HUES6 (cell line): ENCODE results near the gene MAGEA9.
"Not testable (repeated sequence)": the region's sequence is repeated elsewhere in the genome, so short reads cannot be mapped to it uniquely, and the experiment has no call there.

Experiments
- H3K27ac ChIP-seq: 2 replicates; pipeline ENCODE4 v1.7.0; 2013; ENCODE audit warnings: low read depth, mild to moderate bottlenecking, low read length, inconsistent platforms
- H3K27me3 ChIP-seq: 2 replicates; pipeline ENCODE4 v1.6.1; 2013; ENCODE audit warnings: low read length; ENCODE audit not compliant: control insufficient read depth, insufficient read depth
- H3K36me3 ChIP-seq: 2 replicates; pipeline ENCODE4 v1.6.1; 2013; ENCODE audit warnings: low read length; ENCODE audit not compliant: control insufficient read depth, insufficient read depth
- H3K4me1 ChIP-seq: 2 replicates; pipeline ENCODE4 v1.6.1; 2013; ENCODE audit warnings: low read length; ENCODE audit not compliant: control insufficient read depth, insufficient read depth
- H3K4me3 ChIP-seq: 2 replicates; pipeline ENCODE4 v1.5.1; 2013; ENCODE audit warnings: low read depth, low read length
- H3K9ac ChIP-seq: one replicate; pipeline ENCODE4 v1.6.1; 2013; ENCODE audit warnings: mild to moderate bottlenecking, low read length
- H3K9me3 ChIP-seq: 2 replicates; pipeline ENCODE4 v1.6.1; 2013; ENCODE audit warnings: low read depth, low read length; ENCODE audit not compliant: control insufficient read depth, insufficient read depth

The MAGEA9 gene

DNA sequence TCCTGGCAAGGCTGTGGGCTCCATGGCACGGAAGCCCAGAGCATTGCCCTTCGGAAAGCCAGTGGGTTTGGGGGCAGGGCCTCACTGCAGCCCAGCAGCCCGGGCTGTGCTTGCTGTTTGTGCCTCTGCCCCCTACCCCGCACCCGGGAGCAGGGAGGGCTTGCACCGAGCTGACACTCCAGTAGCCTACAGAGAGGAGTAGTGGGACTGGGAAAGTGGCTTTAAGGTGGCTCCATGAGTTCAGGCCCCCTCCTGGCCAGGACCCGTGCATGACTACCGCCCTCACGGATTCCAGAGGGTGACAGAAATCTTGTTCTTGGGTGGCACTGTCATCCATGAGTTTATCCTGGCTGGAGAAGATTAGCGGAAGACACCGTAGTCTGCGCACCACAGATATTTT lies 11.4 kb upstream of the MAGEA9 start:
- not testable (repeated sequence) for H3K9me3 ChIP-seq, H3K27me3 ChIP-seq, H3K4me1 ChIP-seq, H3K36me3 ChIP-seq, H3K27ac ChIP-seq, H3K4me3 ChIP-seq, H3K9ac ChIP-seq

DNA sequence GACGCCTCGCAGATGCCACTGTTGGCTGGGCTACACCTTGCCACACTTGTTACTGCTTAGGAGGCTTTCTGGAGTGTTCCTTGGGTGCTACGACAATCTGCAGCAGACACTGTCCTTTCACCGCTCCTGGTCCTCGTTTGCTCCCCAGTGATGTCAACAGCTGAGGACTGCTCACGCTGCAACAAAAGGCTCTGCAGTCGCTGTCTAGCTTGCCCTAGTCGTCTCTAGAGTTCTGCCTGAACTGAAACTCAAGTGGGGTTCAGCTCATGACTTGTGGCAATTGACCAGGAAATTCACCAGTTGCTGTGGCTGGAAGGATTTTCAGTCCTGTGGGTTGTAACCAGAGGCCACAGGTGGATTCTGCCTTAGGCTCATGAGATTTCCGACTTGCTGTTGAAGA lies 8.7 kb upstream of the MAGEA9 start:
- not testable (repeated sequence) for H3K4me1 ChIP-seq, H3K27ac ChIP-seq, H3K9ac ChIP-seq, H3K9me3 ChIP-seq, H3K27me3 ChIP-seq, H3K4me3 ChIP-seq, H3K36me3 ChIP-seq

DNA sequence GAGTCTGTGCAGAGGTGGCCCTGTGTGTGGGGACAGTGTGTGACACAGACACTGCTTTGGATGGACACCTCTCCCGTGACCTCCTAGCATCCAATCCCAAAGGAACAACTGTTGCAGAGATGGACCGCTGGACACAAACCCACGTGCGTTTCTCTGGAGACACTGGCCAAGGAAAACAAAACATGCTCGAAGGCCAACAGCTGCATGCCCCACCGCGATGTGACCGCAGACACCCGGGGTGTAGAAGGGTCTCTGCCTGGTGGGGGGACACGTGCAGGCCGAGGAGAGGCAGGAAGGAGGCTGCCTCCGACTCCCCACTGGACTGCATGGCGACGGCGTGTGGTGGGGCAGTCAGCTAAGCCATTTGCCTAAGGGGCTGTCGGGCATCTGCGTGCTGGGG lies 8.0 kb upstream of the MAGEA9 start, which contains the start of gene HSFX1:
Gene HSFX1, plus strand, starts transcription at position 301 of the 400 bp plus-strand sequence. CDS start 614 bp downstream, outside the sequence.
- not testable (repeated sequence) for H3K27me3 ChIP-seq, H3K4me1 ChIP-seq, H3K27ac ChIP-seq, H3K36me3 ChIP-seq, H3K9me3 ChIP-seq, H3K9ac ChIP-seq, H3K4me3 ChIP-seq

DNA sequence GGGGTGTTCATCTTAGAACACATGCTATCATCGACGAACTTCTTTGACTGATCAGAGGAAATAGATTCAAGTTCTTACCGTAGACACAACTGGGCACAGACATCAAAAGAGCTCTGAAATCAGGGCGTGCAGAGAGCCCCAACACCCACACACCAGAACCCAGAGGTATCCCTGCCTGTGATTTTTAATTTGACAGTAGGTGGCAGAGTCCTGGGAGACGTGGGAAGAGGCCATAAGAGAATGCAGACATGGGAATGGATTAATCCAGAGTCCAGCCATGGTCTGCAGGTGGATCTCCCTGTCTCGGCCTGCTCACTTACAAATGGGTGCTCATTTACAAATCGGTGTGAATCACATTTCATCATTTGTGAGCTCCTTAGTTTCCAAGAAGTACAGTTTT lies 3.7 kb upstream of the MAGEA9 start:
- not testable (repeated sequence) for H3K4me1 ChIP-seq, H3K4me3 ChIP-seq, H3K27me3 ChIP-seq, H3K9me3 ChIP-seq, H3K27ac ChIP-seq, H3K36me3 ChIP-seq, H3K9ac ChIP-seq

DNA sequence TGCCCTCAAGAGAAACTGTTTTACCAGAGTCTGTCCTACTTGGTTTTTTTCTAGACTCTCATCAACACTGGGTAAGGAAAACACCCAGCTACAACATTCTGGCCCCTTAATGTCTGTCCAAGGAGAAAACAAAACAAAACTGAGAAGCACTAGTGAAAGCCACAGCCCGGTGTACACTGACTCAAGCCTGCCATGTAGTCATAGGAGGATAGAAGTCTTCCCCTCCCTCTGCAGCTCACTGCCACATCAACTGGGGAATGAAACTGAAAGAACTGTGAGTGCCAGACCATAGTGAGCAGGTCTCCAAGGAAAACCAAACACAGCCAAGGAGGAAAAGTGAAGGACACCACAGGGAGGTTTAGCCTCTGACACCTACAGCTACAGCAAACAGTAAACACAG lies 13.8 kb downstream of the MAGEA9 start:
- H3K36me3 ChIP-seq, H3K4me3 ChIP-seq, H3K4me1 ChIP-seq, H3K27me3 ChIP-seq, H3K9ac ChIP-seq, H3K27ac ChIP-seq, H3K9me3 ChIP-seq: not testable (repeated sequence)

DNA sequence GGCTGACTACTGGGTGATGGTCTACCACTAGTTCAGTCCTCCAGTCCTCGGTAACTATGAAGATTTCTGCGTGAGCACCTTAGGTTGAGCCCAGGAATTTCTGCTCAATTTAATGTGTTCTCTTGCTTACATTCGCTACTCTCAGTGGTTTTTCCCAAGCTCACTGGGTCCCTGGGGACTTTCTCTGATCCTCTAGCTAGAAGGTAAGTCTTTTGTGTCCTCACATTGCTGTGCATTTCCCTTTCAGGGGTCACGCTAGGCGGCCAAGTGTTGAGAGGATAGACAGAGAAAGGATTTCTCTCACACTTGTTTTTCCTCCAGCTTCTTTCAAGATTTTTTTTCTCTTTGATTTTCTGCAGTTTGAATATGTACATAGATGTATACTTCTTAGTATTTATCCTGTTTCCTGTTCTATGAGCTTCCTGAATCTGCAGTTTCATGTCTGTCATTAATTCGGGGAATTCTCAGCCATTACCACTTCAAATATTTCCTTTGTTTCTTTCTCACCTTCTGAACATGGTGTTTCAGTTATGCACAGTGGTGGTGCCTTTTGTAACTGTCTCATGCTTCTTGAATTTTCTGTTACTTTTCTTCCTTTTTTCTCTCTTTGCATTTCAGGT lies 17.5 kb downstream of the MAGEA9 start:
- H3K4me1 ChIP-seq: peaks cover 15% of the 10 kb centered on the region
- no peak overlapping the region for H3K9ac ChIP-seq
- H3K4me3 ChIP-seq: no peak overlapping the region
- H3K9me3 ChIP-seq: peaks cover 8% of the 10 kb centered on the region; the same call in 1 of the 2 replicates
- no peaks in the 10 kb centered on the region; the same call in 1 of the 2 replicates for H3K27me3 ChIP-seq
- H3K27ac ChIP-seq: no peak overlapping the region
- no peaks in the 10 kb centered on the region for H3K36me3 ChIP-seq

DNA sequence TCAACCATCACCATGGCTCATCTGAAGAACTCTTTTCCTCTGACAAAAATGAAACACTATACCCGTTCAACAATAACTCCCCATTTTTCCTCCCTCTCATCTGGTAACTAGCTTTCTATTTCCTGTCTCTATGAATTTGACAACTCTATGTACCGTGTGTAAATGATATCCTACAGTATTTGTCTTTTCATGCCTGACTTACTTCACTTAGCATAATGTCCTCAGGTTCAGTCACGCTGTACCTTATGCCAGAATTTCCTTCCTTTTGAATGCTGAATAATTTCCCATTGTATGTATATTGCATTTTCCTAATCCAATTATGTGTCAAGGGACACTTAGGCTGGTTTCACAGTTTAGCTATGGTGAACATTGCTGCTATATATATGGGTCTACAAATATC lies 18.2 kb downstream of the MAGEA9 start:
- H3K27ac ChIP-seq: no peak overlapping the region
- no peak overlapping the region for H3K4me3 ChIP-seq
- peaks cover 8% of the 10 kb centered on the region; the same call in 1 of the 2 replicates for H3K9me3 ChIP-seq
- peaks cover 15% of the 10 kb centered on the region for H3K4me1 ChIP-seq
- H3K9ac ChIP-seq: no peak overlapping the region
- no peaks in the 10 kb centered on the region; the same call in 1 of the 2 replicates for H3K27me3 ChIP-seq
- no peaks in the 10 kb centered on the region for H3K36me3 ChIP-seq

DNA sequence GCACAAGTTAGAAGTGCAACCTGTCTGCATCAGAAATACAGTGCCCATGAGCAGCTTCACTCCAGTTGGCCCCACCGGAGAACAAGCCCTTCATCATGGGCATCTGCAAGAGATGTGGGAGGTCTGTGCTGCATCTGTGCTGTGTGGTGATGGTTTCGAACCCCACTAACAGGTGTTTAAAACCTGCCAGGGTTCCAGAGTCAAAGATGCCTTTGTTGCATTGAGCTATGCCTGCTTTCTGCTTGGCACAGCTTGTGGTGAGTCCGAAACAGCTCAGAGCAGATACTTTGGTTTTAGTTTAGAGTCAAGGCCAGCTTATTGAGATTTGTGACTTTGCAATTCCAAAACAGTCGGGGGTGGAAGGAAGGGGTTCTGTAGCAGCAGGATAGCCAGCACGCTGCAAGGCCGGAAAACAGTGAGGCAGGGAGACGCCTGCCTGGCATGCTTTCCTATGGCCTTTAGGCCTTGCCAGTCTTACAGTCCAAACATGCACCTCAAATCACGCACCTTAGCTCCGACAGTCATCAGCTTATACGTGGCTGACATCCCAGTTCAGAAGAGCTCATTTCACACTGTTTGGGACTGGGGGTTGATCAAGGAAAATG lies 21.8 kb downstream of the MAGEA9 start:
- Histone ChIP-seq H3K27ac (no peak overlapping the region), H3K4me3 (no peak overlapping the region), H3K36me3 (no peaks in the 10 kb centered on the region), H3K9ac (no peak overlapping the region), H3K9me3 (peaks cover 8% of the 10 kb centered on the region; the same call in 1 of the 2 replicates), H3K27me3 (no peaks in the 10 kb centered on the region; the same call in 1 of the 2 replicates), H3K4me1 (peaks cover 15% of the 10 kb centered on the region)

DNA sequence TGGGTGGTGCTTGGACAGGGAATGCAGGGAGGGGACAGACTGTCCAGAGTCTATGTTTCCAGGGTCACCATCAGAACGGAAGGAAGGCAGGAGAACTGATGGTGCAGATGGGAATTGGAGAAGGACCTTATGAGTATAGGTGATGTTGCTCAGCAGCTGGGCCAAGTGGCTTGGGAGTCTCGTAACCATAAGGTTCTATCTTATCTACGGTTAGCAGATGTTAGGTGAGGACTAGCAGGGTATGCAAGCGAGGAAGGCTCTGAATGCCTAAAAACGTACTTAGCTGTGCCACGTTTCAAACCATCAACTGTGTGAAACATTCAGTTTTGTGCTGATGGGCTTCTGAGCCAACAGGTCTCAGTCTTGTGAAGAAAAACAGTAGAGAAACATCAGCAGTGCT lies 22.4 kb downstream of the MAGEA9 start:
- H3K27ac ChIP-seq: no peak overlapping the region
- no peak overlapping the region for H3K9ac ChIP-seq
- no peak overlapping the region for H3K4me3 ChIP-seq
- no peaks in the 10 kb centered on the region; the same call in 1 of the 2 replicates for H3K27me3 ChIP-seq
- peaks cover 5% of the 10 kb centered on the region; the same call in 1 of the 2 replicates for H3K9me3 ChIP-seq
- no peaks in the 10 kb centered on the region for H3K36me3 ChIP-seq
- peaks cover 15% of the 10 kb centered on the region for H3K4me1 ChIP-seq

DNA sequence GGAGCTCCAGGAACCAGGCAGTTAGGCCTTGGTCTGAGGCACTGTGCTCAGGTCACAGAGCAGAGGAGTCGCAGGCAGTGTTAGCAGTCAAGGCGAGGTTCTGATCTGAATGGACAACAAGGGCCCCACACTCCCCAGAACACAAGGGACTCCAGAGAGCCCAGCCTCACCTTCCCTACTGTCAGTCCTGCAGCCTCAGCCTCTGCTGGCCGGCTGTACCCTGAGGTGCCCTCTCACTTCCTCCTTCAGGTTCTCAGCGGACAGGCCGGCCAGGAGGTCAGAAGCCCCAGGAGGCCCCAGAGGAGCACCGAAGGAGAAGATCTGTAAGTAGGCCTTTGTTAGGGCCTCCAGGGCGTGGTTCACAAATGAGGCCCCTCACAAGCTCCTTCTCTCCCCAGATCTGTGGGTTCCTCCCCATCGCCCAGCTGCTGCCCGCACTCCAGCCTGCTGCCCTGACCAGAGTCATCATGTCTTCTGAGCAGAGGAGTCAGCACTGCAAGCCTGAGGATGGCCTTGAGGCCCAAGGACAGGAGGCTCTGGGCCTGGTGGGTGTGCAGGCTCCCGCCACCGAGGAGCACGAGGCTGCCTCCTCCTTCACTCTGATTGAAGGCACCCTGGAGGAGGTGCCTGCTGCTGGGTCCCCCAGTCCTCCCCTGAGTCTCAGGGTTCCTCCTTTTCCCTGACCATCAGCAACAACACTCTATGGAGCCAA lies 26.2 kb downstream of the MAGEA9 start:
- H3K27me3 ChIP-seq: no peaks in the 10 kb centered on the region; the same call in 1 of the 2 replicates
- no peak overlapping the region for H3K27ac ChIP-seq
- H3K4me1 ChIP-seq: peaks cover 12% of the 10 kb centered on the region
- H3K9ac ChIP-seq: no peak overlapping the region
- H3K9me3 ChIP-seq: no peaks in the 10 kb centered on the region
- H3K36me3 ChIP-seq: no peaks in the 10 kb centered on the region
- H3K4me3 ChIP-seq: no peak overlapping the region

DNA sequence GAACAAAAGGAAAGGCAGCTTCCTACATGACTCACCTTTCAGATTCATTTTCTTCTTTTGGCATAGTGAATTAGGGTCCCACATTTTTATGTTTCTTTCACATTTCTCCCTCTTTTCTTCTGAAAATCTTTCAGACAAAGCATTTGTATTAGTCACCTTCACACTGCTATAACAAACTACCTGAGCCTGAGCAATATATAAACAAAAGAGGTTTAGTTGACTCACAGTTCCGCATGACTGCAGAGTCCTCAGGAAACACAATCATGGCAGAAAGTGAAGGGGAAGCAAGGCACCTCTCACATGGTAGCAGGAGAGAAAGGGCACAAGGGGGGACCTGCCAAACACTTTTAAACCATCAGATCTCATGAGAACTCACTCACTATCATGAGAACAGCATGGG lies 36.9 kb downstream of the MAGEA9 start:
- H3K9me3 ChIP-seq: peaks cover 7% of the 10 kb centered on the region; the same call in 1 of the 2 replicates
- H3K27me3 ChIP-seq: no peaks in the 10 kb centered on the region

More for the DNA sequence above, 36.9 kb downstream of the MAGEA9 start:
- Histone ChIP-seq H3K27ac (no peak overlapping the region), H3K4me1 (no peaks in the 10 kb centered on the region), H3K4me3 (no peak overlapping the region), H3K9ac (no peak overlapping the region), H3K36me3 (no peaks in the 10 kb centered on the region)
